Small intestine (tissue), 7 donors: ENCODE results near the gene USHBP1. TPM values are rescaled to one million over a fixed set of nuclear protein-coding genes. Genes with fewer than 3 reads are reported as not detected.
A peak's percentile ranks its signal among the peaks of the same experiment; 100 is the strongest.

ENCODE experiments used
- DNase-seq, 2 donors: peaks; one replicate each; pipeline versions ENCODE4 v3.0.0 to v3.0.0-alpha.2; 2013
- FAIRE-seq: peaks from 2 replicates; lab custom pipeline; 2012; peaks lifted over from hg19 to GRCh38; lab: Jason Lieb, UNC
- H3K27ac ChIP-seq, 3 donors: one replicate each; pipeline ENCODE4 v1.5.1; 2013; ENCODE audit warnings: low read length in 2 of 3, mild to moderate bottlenecking in 2 of 3, control low read depth in 1 of 3, inconsistent platforms in 1 of 3, low read depth in 1 of 3, moderate library complexity in 1 of 3
- H3K27me3 ChIP-seq, 3 donors: one replicate each; pipeline ENCODE4 v1.6.1; 2013; ENCODE audit warnings: low read length in 3 of 3, inconsistent platforms in 1 of 3; ENCODE audit not compliant: control insufficient read depth in 3 of 3, insufficient read depth in 3 of 3
- H3K36me3 ChIP-seq, 3 donors: one replicate each; pipeline ENCODE4 v1.6.1; 2013; ENCODE audit warnings: low read length in 3 of 3, inconsistent platforms in 1 of 3, low read depth in 1 of 3, mild to moderate bottlenecking in 1 of 3, moderate library complexity in 1 of 3; ENCODE audit not compliant: control insufficient read depth in 3 of 3, insufficient read depth in 2 of 3
- H3K4me1 ChIP-seq, 3 donors: one replicate each; pipeline ENCODE4 v1.6.1; 2013; ENCODE audit warnings: low read length in 2 of 3, inconsistent platforms in 1 of 3, low read depth in 1 of 3, mild to moderate bottlenecking in 1 of 3, moderate library complexity in 1 of 3; ENCODE audit not compliant: control insufficient read depth in 3 of 3, insufficient read depth in 2 of 3
- H3K4me3 ChIP-seq, 3 donors: one replicate each; pipeline ENCODE4 v1.5.1; 2013; ENCODE audit warnings: low read length in 3 of 3, control low read depth in 1 of 3, inconsistent platforms in 1 of 3, low read depth in 1 of 3, mild to moderate bottlenecking in 1 of 3, moderate library complexity in 1 of 3
- H3K9me3 ChIP-seq, 2 donors: one replicate each; pipeline ENCODE4 v1.6.1; 2013; ENCODE audit warnings: low read depth in 1 of 2, low read length in 1 of 2; ENCODE audit not compliant: control insufficient read depth in 2 of 2, insufficient read depth in 1 of 2
- WGBS, 3 donors: extraction: QIAGEN DNeasy Blood & Tissue Kit; methylation state at CpG; one replicate each; pipeline ENCODE4 v1.1.7; 2013; 5-methylcytosine and 5-hydroxymethylcytosine counted together
- polyA plus RNA-seq, 4 donors: library from polyadenylated mRNA; stranded (reverse) in 3 of 4; unstranded in 1 of 4; fragments of 200-250 nt in 3 of 4; fragments of 120-200 nt in 1 of 4; gene quantifications; one replicate each; pipeline versions ENCODE4 v1.2.1 to v1.2.3, GENCODE V29; 2013
- donor health status: healthy with polysubstance abuse.
- donor health status: control.
- donor health status: control.
- donor health status: Bipolar disorder and iron deficiency.
- donor health status: healthy.

USHBP1 gene
- polyA plus RNA-seq, 4 donors = 1.4 to 4.7 (median 2.0) TPM; not detected in 1

DNA sequence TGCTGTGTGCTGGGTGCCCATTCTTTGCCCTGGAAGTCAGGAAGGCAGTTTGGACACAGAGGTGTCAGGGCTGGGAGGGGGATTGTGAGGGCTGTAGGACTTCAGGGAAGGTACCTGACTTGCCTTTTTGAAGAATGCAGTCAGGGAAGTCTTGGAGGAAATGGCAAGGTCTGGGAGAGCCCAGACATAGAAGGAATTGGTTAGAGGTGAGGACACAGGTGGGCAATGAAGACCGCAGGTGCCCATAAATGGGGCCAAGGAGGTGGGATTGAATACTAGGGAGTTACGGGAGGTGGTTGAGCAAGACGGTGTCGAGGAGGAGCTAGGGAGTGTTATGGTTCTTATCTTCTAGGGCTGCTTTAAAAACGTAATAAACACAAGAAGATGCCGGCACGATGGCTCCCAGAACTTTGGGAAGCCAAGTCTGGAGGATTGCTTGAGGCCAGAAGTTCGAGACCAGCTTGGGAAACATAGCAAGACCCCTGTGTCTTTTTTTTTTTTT lies 43.4 kb upstream of the USHBP1 start:
- FAIRE-seq (no peak), DNase-seq (no peak)
- H3K4me1 ChIP-seq = peaks cover 5 to 21% (median 6%) of the 10 kb centered on the region in 3 donors
- H3K36me3 ChIP-seq = peaks cover 0 to 20% (median 2%) of the 10 kb centered on the region in 3 donors
- H3K4me3 ChIP-seq = no peak overlapping the region
- WGBS, 3 donors = 46 to 79% (median 75%) methylated on average over 8 of the region's 8 CpGs
- H3K9me3 ChIP-seq = no peaks in the 10 kb centered on the region
- H3K27me3 ChIP-seq = no peaks in the 10 kb centered on the region
- no peak overlapping the region for H3K27ac ChIP-seq

DNA sequence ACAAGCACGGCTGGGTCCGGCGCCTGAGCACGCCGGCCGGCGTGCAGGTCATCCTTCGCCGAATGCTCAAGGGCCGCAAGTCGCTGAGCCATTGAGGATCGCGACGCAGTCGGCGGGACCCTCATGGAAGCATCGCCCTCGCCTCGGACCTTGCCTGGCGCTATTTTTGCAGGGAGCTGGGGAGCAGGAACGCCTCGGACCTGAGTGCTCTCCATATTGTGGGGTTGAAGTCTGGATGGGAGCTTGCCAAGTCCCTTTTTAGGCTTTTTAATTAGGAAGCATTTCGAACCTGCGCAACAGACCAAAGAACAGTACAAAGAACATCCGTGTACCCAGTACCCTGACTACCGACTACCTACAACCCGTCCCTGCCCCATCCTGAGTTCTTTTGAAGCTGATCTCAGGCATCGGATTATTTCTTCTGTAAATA lies 41.8 kb upstream of the USHBP1 start:
- Histone ChIP-seq H3K27me3 (no peaks in the 10 kb centered on the region), H3K36me3 (peaks cover 0 to 6% (median 0%) of the 10 kb centered on the region in 3 donors), H3K9me3 (no peaks in the 10 kb centered on the region), H3K27ac (peak overlapping the region; percentile 89 to 92 (median 91)), H3K4me1 (peaks cover 5 to 27% (median 9%) of the 10 kb centered on the region in 3 donors), H3K4me3 (peak overlapping the region; percentile 55 to 91 (median 64))
- FAIRE-seq (no peak), DNase-seq (peak in 1 of 2 donors; percentile 68)
- WGBS, 3 donors = 4 to 7% (median 4%) methylated on average over 27 to 28 of the region's 28 CpGs

DNA sequence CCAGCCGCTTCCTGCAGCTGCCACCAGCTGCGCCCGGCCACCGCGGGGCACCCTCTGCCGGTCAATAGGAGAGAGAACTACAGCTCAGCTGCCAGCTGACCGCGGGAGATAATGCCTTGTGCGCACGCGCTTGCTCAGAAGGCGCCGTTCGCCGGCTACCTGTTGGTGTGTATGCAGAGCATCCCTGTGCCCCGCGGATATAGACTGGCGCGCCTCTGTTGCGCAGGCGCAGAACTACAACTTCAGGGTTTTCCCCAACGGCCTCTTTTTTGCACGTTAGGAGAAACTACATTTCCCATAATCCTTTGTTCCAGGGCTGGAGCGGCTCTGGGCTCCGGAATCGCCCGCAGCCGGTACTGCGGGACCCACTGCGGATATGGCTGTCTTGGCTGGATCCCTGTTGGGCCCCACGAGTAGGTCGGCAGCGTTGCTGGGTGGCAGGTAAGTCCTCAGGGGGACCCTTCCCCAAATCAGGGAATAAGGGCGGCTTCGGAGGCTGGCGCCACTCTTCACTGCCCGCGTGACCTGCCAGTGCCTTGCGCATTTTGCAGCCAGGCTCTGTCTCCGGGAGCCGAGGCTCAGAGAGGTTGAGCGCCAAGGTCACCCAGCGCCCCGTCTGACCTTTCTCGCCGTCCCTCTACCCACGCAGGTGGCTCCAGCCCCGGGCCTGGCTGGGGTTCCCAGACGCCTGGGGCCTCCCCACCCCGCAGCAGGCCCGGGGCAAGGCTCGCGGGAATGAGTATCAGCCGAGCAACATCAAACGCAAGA lies 41.2 kb upstream of the USHBP1 start, which contains the start of gene MRPL34:
Gene MRPL34, plus strand, starts transcription at position 356 of the 768 bp plus-strand sequence. Its CDS starts 21 bp downstream, at position 377.
- WGBS, 3 donors = 0% methylated on average over 54 to 55 of the region's 55 CpGs
- H3K36me3 ChIP-seq = peaks cover 0 to 7% (median 0%) of the 10 kb centered on the region in 3 donors
- no peak for FAIRE-seq
- peak; percentile 99 for DNase-seq
- no peaks in the 10 kb centered on the region for H3K9me3 ChIP-seq
- peaks cover 5 to 27% (median 8%) of the 10 kb centered on the region in 3 donors for H3K4me1 ChIP-seq
- peak within 1 kb of the TSS; percentile 55 to 91 (median 64) for H3K4me3 ChIP-seq
- no peaks in the 10 kb centered on the region for H3K27me3 ChIP-seq
- H3K27ac ChIP-seq = peak within 1 kb of the TSS; percentile 89 to 92 (median 91)

DNA sequence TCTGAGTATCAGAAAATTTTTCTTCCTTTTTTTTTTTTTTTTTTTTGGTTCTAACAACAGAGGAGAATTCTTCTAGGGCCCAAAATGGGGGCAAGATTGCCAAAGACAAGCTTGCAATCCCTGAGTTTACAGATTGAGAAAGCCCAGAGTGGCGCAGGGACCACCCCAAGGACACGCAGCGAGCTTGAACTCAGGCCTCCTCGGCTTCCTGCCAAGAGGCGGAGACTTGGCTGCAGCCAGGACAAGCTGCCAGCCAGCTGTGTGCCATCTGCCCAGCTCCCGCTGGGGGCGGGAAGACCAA lies 40.6 kb upstream of the USHBP1 start:
- Histone ChIP-seq H3K4me3 (peak overlapping the region in 1 of 3 donors; percentile 91), H3K36me3 (peaks cover 0 to 4% (median 0%) of the 10 kb centered on the region in 3 donors), H3K9me3 (no peaks in the 10 kb centered on the region), H3K27ac (peak overlapping the region; percentile 41 to 89 (median 52)), H3K27me3 (no peaks in the 10 kb centered on the region), H3K4me1 (peaks cover 5 to 24% (median 7%) of the 10 kb centered on the region in 3 donors)
- FAIRE-seq (no peak), DNase-seq (no peak)
- 0 to 1% (median 0%) methylated on average over 7 of the region's 7 CpGs for WGBS, 3 donors

DNA sequence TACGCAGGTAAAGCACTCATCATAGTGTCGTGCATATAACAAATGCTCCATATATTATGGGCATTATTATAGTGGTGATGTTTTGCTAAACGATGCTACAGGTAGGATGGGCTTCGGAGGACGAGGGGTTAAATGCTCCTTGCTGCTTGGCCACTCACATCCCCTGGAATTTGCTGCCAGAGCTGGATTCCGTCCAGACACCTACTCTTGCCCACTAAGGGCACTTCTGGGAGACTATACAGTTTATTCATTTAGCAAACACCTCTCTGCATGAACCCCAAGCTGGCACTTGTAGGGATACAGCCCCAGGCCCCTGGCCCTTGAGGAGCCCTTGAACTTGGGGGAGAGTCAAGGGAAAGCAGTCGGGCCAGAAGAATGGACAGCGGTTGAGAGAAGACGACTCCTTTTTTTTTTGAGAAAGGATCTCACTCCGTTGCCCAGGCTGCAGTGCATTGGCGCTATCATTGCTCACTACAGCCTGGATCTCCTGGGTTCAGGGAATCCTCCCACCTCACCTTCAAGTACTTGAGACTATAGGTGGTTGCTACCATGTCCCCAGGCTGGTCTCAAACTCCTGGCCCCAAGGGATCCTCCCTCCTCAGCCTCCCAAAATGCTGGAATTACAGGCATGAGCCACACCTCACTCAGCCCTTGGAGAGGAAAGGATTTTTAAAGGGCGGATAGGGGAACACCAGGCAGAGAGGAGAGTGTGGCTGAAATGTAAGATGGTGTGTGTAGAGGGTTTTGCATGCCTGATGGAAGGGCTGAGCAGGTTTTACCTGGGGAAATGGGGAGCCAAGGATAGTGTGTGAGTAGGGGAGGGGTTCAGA lies 40.1 kb upstream of the USHBP1 start:
- H3K27me3 ChIP-seq = no peaks in the 10 kb centered on the region
- peaks cover 0 to 4% (median 0%) of the 10 kb centered on the region in 3 donors for H3K36me3 ChIP-seq
- H3K4me3 ChIP-seq = no peak overlapping the region
- no peaks in the 10 kb centered on the region for H3K9me3 ChIP-seq
- peaks cover 5 to 22% (median 7%) of the 10 kb centered on the region in 3 donors for H3K4me1 ChIP-seq
- peak overlapping the region; percentile 41 to 89 (median 52) for H3K27ac ChIP-seq
- no peak for FAIRE-seq
- WGBS, 3 donors = 54 to 65% (median 65%) methylated on average over 12 of the region's 12 CpGs
- no peak for DNase-seq

DNA sequence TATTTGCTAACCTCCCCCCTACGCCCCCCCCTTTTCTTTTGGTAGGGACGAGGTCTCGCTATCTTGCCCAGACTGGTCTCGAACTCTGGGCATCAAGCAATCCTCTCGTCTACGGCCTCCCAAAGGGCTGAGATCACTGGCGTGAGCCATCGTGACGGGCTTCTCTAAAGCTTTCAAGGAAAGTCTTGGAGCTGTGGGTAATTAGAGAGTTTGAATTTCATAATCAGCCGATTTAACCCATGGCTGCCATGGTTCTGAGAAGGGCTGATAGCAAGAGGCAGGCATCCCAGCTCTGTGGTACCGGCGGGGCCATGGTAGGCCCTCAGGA lies 39.4 kb upstream of the USHBP1 start:
- H3K36me3 ChIP-seq = peaks cover 0 to 4% (median 0%) of the 10 kb centered on the region in 3 donors
- 61 to 75% (median 72%) methylated on average over 12 of the region's 12 CpGs for WGBS, 3 donors
- H3K9me3 ChIP-seq = no peaks in the 10 kb centered on the region
- H3K4me1 ChIP-seq = peaks cover 5 to 22% (median 7%) of the 10 kb centered on the region in 3 donors
- no peak overlapping the region for H3K4me3 ChIP-seq
- no peaks in the 10 kb centered on the region for H3K27me3 ChIP-seq
- FAIRE-seq (no peak), DNase-seq (no peak)
- H3K27ac ChIP-seq = no peak overlapping the region

DNA sequence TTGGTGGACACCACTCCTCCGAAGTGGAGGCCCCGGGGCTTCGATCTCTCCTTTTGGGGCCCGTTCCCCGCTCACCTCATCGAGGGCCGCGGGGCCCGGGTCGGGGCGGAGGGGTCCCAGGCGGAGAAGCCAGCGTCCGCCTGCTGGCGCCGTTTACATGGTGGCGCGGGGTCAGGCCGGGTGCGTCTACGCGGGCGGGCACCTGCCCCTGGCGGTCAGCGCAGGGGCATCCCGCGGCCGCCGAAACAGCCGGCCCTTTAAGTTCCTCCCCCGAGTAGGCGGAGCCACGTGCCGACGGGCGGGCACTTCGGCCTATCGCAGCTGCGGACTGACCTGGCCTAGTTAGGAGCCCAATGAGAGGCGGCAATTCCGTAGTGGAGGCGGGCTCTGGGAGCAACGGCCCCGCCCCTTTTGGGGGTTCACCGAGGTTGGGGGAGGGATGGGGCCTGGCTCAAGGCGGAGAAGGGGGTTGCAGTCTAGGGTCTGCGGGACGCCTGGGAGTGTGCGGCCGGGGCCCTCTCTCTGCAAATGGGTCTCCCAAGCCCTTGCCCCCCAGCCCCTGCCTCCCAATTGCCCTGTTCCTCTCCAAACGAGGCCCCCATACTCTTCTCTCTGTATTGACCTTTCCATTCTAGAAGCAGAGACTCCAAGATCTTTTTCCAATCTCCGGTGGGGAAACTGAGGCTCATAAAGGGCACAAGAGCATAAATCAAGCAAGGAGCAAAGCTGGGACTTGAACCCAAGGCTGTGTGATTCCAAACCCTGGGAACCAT lies 38.8 kb upstream of the USHBP1 start, which contains the start of gene ABHD8:
Gene ABHD8, minus strand, starts transcription at position 259 of the 773 bp plus-strand sequence. CDS start 1,809 bp downstream, outside the sequence.
- Histone ChIP-seq H3K4me1 (peaks cover 5 to 22% (median 7%) of the 10 kb centered on the region in 3 donors), H3K27ac (peak within 1 kb of the TSS in 1 of 3 donors; percentile 40), H3K27me3 (no peaks in the 10 kb centered on the region), H3K9me3 (no peaks in the 10 kb centered on the region), H3K36me3 (peaks cover 0 to 4% (median 0%) of the 10 kb centered on the region in 3 donors), H3K4me3 (peak within 1 kb of the TSS; percentile 54 to 70 (median 60))
- FAIRE-seq = no peak
- DNase-seq = peak; percentile 92 to 96
- WGBS, 3 donors = 2 to 3% (median 2%) methylated on average over 41 to 52 of the region's 52 CpGs
